ENCODE data around the gene OSBPL10.

OSBPL10 gene

DNA sequence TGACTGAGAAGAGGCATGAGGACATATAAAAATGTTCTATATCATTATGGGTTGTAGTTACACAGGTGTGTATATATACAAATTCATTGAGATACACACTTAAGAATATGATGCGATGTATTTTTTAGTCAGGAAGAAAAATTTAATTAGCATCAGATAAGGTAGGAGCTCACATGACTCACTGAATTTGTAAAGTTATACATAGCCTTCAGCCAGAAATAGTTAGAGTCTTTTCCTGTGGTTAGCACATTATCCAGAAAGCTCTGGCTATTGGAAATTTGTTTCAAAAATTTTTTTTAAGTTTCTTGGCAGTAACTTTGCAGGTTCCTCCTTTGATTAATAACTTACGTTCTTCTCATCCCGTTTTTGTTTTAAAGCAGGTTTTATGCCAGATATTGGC, 359.7 kb downstream of the OSBPL10 start:
- Histone ChIP-seq H3K27ac (no peak overlapping the region), H3K4me3 (no peak overlapping the region)

- Histone ChIP-seq H3K4me3 (no peak overlapping the region), H3K27ac (no peak overlapping the region)
These were observed 360.4 kb downstream of the OSBPL10 start for GRCh38 chr3:31620656-31621055.

DNA sequence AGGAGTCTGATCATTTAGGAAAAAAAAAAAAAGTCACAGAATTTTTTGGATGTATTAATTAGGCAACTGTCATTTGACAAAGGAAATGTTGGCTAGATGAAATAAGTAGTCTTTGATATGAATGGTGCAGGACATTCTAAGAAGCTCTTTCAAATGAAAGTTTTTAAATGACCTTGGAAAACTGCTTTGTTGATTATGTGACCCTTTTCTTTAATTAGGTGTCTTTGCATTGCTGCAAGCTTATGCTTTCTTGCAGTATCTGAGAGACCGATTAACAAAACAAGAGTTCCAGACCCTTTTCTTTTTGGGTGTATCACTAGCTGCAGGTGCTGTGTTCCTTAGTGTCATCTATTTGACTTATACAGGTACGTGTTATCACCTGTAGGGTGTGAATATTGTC, 364.4 kb downstream of the OSBPL10 start:
- H3K27ac ChIP-seq = no peak overlapping the region
- no peak overlapping the region for H3K4me3 ChIP-seq

DNA sequence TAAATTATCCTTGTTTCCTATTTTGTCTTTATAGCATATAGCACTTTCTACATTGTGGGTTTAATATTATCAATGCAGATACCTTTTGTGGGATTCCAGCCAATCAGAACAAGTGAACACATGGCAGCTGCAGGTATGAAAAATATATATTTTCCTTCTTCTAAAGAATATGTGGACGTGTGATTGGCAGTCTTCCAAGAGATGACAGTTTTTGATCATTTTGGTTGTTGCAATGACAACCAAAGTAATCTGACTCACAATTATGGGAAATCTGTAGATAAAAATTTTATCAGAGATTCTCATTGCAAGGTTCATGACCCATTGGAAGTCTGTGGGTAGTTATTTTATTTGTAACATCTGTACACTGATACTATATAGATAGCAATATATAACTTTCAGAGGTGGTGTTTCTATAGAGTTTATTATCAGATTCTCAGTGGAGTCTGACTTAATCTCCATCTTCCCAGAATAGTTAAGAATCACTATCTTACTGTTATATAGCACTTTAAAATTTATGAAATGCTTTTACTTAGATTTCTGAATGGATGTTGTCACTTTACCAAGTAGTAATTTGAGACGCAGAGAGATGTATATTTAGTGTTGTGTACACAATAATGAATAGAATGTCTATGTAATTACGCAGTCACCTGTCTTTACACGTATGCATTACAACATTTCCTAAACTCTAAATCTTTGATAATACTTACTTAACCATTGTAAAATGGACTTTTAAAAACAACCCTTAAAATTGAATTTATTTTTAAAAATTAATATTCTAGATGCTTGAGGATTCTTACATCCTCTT, 365.8 kb downstream of the OSBPL10 start:
- Histone ChIP-seq H3K4me3 (no peak overlapping the region), H3K27ac (no peak overlapping the region)

DNA sequence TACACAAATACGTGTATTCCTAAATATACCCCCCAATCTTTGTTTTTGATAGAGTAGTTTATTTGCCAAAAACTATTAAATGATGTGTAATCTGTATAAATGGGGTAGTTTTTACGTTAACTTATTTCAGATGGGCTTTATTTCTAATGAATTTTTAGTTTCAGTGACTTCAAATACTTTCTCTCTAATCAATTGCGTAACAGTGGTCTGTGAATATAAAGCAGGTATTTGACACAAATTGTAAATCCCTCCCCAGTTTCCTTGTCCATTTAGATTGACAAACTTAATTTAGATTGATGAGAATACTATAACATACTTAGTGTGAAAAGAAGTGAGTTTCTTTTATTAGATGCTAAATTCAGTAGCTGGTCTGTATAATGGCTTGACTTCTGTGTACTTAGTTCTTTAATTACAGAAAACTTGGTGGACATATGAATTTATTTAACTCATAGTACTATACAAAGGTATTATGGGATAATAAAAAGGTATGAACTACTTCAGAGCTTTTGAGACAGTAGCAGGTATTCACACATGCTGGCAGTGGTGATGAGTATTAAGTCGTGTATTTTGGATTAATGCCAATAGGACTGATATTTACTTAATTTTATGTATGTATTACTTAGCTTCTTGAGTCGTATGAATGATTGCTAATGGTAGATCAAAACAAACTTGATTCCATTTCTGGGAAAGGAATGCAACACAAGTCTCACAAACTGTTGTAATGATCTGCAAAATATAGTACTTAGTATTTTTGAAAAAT, 366.7 kb downstream of the OSBPL10 start:
- Histone ChIP-seq H3K27ac (no peak overlapping the region), H3K4me3 (no peak overlapping the region)

DNA sequence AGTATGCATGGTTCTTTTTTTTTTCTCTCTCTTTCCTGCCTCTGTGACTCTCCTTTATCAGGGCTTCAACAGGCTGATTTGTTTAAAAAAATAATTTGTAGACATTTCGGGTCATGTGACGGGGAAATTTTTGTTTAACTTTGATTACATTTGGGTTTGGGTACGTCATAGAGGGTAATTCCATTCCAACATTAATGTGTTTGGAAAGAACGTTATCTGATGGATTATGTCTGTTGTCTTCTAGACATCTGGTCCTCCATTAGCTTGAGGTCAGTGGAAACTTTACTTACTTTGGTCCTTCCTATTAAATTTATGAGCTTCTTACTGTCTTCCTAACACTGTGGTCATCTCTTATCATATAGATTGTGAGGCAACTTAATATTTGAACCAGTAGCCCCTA, 367.4 kb downstream of the OSBPL10 start:
- Histone ChIP-seq H3K27ac (no peak overlapping the region), H3K4me3 (no peak overlapping the region)

- Histone ChIP-seq H3K4me3 (no peak overlapping the region), H3K27ac (no peak overlapping the region)
These were observed 367.9 kb downstream of the OSBPL10 start for GRCh38 chr3:31613177-31613576.
